Activated CD8-positive, alpha-beta T cell treated with anti-CD3 and anti-CD28 coated beads for 36 hours (primary cell): Measurements from ENCODE around the gene GGT6. TPM values are rescaled to one million over a fixed set of nuclear protein-coding genes. Genes with fewer than 3 reads are reported as not detected.
"Not testable (repeated sequence)": the region's sequence is repeated elsewhere in the genome, so short reads cannot be mapped to it uniquely, and the experiment has no call there.

Experiments
- ATAC-seq: fragments of 200-7000 bp; cut with Tn5 transposase; one replicate; pipeline ENCODE4 v1.10.0; 2021; ENCODE audit warnings: mild to moderate bottlenecking, moderate library complexity
- CTCF ChIA-PET: fragments of 350-600 bp; sonication (Branson Sonifier 250); formaldehyde crosslinking; loops from one replicate; lab custom pipeline; 2021; ENCODE audit warnings: antibody characterized with exemption; lab: Charles Lee
- POLR2A ChIA-PET: fragments of 350-600 bp; sonication (Branson Sonifier 250); formaldehyde crosslinking; loops from one replicate; lab custom pipeline; 2021; ENCODE audit warnings: antibody characterized with exemption; lab: Charles Lee
- DNase-seq: peaks from one replicate; pipeline ENCODE4 v3.0.0-alpha.2; 2020
- H3K27ac Mint-ChIP-seq: one replicate; pipeline ENCODE4 v1.8.0; 2021; ENCODE audit warnings: mild to moderate bottlenecking, mixed read lengths
- H3K27me3 Mint-ChIP-seq: one replicate; pipeline ENCODE4 v1.8.0; 2021; ENCODE audit warnings: mixed read lengths
- H3K36me3 Mint-ChIP-seq: one replicate; pipeline ENCODE4 v1.8.0; 2021; ENCODE audit warnings: low read depth, mixed read lengths
- H3K4me1 Mint-ChIP-seq: one replicate; pipeline ENCODE4 v1.8.0; 2021; ENCODE audit warnings: low read depth, mixed read lengths
- H3K4me3 Mint-ChIP-seq: one replicate; pipeline ENCODE4 v1.8.0; 2021; ENCODE audit warnings: mild to moderate bottlenecking, moderate library complexity, mixed read lengths
- H3K9me3 Mint-ChIP-seq: one replicate; pipeline ENCODE4 v1.8.0; 2021; ENCODE audit warnings: mixed read lengths
- CTCF ChIP-seq: fragments of 200-600 bp; IDR thresholded peaks from one replicate; pipeline ENCODE4 v1.8.0; 2022; ENCODE audit warnings: antibody characterized with exemption, mild to moderate bottlenecking
- intact Hi-C: fragments of 100-400 bp; cut with micrococcal nuclease; formaldehyde crosslinking; loops from one replicate; pipeline ENCODE4 v1.10.0; 2022
- total RNA-seq, 2 experiments: library from RNA; stranded (reverse); gene quantifications; one replicate each; pipeline ENCODE4 v1.2.3, GENCODE V29; 2021

GGT6 gene
- total RNA-seq, 2 experiments from 2014 or later = not detected

- Mint-ChIP-seq H3K36me3 (no peaks in the 10 kb centered on the region), H3K27ac (no peak overlapping the region), H3K4me1 (no peaks in the 10 kb centered on the region), H3K9me3 (no peaks in the 10 kb centered on the region), H3K27me3 (peaks cover 16% of the 10 kb centered on the region), H3K4me3 (no peak overlapping the region)
- no peak for TF ChIP-seq CTCF
- intact Hi-C loops = no loop called here
- DNase-seq = no peak
- ChIA-PET POLR2A (no interaction called here), CTCF (interaction anchor here (0.9 kb wide), 1 partner anchor 11 kb away, joined by 3 read pairs; no protein-coding TSS in a partner anchor)
- no peak for ATAC-seq
Observed at GRCh38 chr17:4605826-4606225, 45.4 kb upstream of the GGT6 start.

DNA sequence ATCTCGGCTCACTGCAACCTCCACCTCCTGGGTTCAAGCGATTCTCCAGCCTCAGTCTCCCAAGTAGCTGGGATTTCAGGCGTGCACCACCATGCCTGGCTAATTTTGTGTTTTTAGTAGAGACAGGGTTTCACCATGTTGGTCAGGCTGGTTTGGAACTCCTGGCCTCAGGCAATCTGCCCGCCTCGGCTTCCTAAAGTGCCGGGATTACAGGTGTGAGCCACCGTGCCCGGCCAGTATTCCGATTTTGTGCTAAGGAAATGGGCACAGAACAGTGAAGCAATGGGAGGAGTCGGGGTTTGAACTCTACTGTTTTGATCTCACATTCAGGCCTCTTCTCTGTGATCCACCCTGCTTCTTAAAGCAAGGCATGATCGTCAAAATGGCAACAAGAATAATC lies 44.4 kb upstream of the GGT6 start:
- CTCF ChIA-PET = interaction anchor here (0.9 kb wide), 1 partner anchor 10 kb away, joined by 3 read pairs; no protein-coding TSS in a partner anchor
- DNase-seq, intact Hi-C loops, H3K36me3 Mint-ChIP-seq, H3K9me3 Mint-ChIP-seq, POLR2A ChIA-PET, ATAC-seq, H3K27ac Mint-ChIP-seq, H3K4me3 Mint-ChIP-seq, H3K4me1 Mint-ChIP-seq: not testable (repeated sequence)
- peaks cover 14% of the 10 kb centered on the region for H3K27me3 Mint-ChIP-seq

DNA sequence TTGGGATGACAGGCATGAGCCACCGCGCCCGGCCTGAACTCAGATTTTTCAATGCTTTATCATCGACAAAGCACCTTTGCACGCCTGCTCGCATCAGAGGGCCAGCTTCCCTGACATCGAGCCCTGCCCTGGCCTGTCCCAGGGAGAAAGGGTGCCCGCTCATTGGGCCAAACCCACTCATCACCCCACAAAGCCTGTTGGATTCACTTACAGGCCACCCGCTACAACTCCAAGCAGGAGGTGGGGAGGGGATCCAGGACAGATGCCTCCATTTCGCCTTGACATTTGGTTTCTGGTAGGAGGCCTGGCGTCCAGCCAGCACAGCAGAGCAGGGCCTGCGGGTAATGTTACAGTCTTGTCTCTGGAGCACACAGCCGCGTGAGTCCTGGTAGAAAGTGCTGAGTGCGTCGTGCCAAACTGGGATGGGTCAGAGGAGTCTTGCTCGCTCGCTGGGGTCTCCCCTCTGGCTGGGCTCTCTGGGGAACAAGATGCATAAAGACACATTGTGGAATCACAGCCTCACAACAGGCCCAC lies 43.8 kb upstream of the GGT6 start:
- Mint-ChIP-seq H3K4me3 (no peak overlapping the region), H3K36me3 (no peaks in the 10 kb centered on the region), H3K27me3 (peaks cover 8% of the 10 kb centered on the region), H3K27ac (no peak overlapping the region), H3K4me1 (no peaks in the 10 kb centered on the region), H3K9me3 (no peaks in the 10 kb centered on the region)
- ATAC-seq (no peak), DNase-seq (no peak)
- intact Hi-C loops = no loop called here
- TF ChIP-seq CTCF = no peak
- ChIA-PET CTCF (no interaction called here), POLR2A (no interaction called here)

- ATAC-seq = no peak
- CTCF ChIA-PET = interaction anchor here (0.8 to 1.1 kb wide), 2 partner anchors 23 to 37 kb away, joined by 3 to 4 read pairs; no protein-coding TSS in a partner anchor
Observed at GRCh38 chr17:4602041-4602440, 41.7 kb upstream of the GGT6 start.

GRCh38 chr17:4601326-4601725 lies 40.9 kb upstream of the GGT6 start:
- no peaks in the 10 kb centered on the region for H3K4me1 Mint-ChIP-seq
- no peak overlapping the region for H3K27ac Mint-ChIP-seq
- intact Hi-C loops = no loop called here
- POLR2A ChIA-PET = interaction anchor here (0.6 kb wide), 2 partner anchors 102 to 728 kb away, joined by 3 read pairs; no protein-coding TSS in a partner anchor
- no peaks in the 10 kb centered on the region for H3K9me3 Mint-ChIP-seq
- CTCF ChIA-PET = interaction anchor here (1.1 kb wide), 1 partner anchor 34 kb away, joined by 5 read pairs; no protein-coding TSS in a partner anchor
- no peaks in the 10 kb centered on the region for H3K36me3 Mint-ChIP-seq
- no peak for DNase-seq
- H3K27me3 Mint-ChIP-seq = no peaks in the 10 kb centered on the region
- no peak for TF ChIP-seq CTCF
- ATAC-seq = no peak
- no peak overlapping the region for H3K4me3 Mint-ChIP-seq

More at GRCh38 chr17:4602041-4602440, 41.7 kb upstream of the GGT6 start:
- TF ChIP-seq CTCF = no peak
- Mint-ChIP-seq H3K9me3 (no peaks in the 10 kb centered on the region), H3K36me3 (no peaks in the 10 kb centered on the region), H3K4me3 (no peak overlapping the region), H3K27ac (no peak overlapping the region), H3K4me1 (no peaks in the 10 kb centered on the region), H3K27me3 (no peaks in the 10 kb centered on the region)
- intact Hi-C loops = no loop called here
- DNase-seq = no peak
- POLR2A ChIA-PET = no interaction called here
